HepG2 (cell line): Measurements from ENCODE around the gene UNC5B. TPM values are rescaled to one million over a fixed set of nuclear protein-coding genes. Genes with fewer than 3 reads are reported as not detected.
A peak's percentile ranks its signal among the peaks of the same experiment; 100 is the strongest.

Experiments
- ATAC-seq: fragments of 200-7000 bp; cut with Tn5 transposase; 3 replicates; pipeline ENCODE4 v1.9.1; 2020; ENCODE audit warnings: mild to moderate bottlenecking, moderate library complexity
- BruUV-seq: library from RNA; stranded (reverse); fragments of 400-500 nt; replicated peaks from 2 replicates; lab custom pipeline; 2021; lab: Mats Ljungman, UMichigan
- CTCF ChIA-PET: fragments of 300-600 bp; formaldehyde crosslinking; extraction: SDS; loops from one replicate; lab custom pipeline; 2021; ENCODE audit warnings: low total read pairs, inconsistent platforms, low intra/inter-chr PET ratio; lab: Yijun Ruan, JAX
- POLR2A ChIA-PET: fragments of 350-600 bp; sonication (Branson Sonifier 250); formaldehyde crosslinking; loops from one replicate; lab custom pipeline; 2020; ENCODE audit warnings: antibody characterized with exemption, inconsistent platforms; lab: Yijun Ruan, JAX
- DNase-seq: peaks from one replicate; pipeline ENCODE4 v3.0.0-alpha.2; 2015; ENCODE audit warnings: low spot score
- FAIRE-seq: peaks from 3 replicates; lab custom pipeline; 2011; peaks lifted over from hg19 to GRCh38; lab: Jason Lieb, UNC
- H2AFZ ChIP-seq: one replicate; pipeline ENCODE4 v1.6.1; 2011; ENCODE audit warnings: low read length, inconsistent platforms
- H3K27ac ChIP-seq: fragments of 300-600 bp; 3 replicates; pipeline ENCODE4 v1.8.0; 2011; ENCODE audit warnings: mixed run types, mild to moderate bottlenecking, mixed read lengths, low read length, inconsistent platforms; ENCODE audit not compliant: insufficient read depth; ENCODE audit errors: extremely low read length
- H3K27me3 ChIP-seq, 2 experiments: fragments of 200-600 bp in 1 of 2; 2 replicates in 1 of 2; 3 replicates in 1 of 2; pipeline versions ENCODE4 v1.6.0 to v1.8.0; 2011; ENCODE audit warnings: low read length in 2 of 2, mild to moderate bottlenecking in 2 of 2, moderate library complexity in 2 of 2, inconsistent platforms in 1 of 2; ENCODE audit not compliant: insufficient read depth in 2 of 2, control insufficient read depth in 1 of 2
- H3K36me3 ChIP-seq, 2 experiments: fragments of 200-600 bp in 1 of 2; replicated peaks in 1 of 2; 2 replicates in 1 of 2; 3 replicates in 1 of 2; pipeline versions ENCODE4 v1.5.1 to v1.8.0; 2011; ENCODE audit warnings: low read length in 2 of 2, inconsistent platforms in 1 of 2; ENCODE audit not compliant: insufficient read depth in 2 of 2, control insufficient read depth in 1 of 2
- H3K4me1 ChIP-seq: 2 replicates; pipeline ENCODE4 v1.5.1; 2012; ENCODE audit warnings: low read length, inconsistent platforms; ENCODE audit not compliant: insufficient read depth
- H3K4me2 ChIP-seq: 2 replicates; pipeline ENCODE4 v1.6.0; 2011; ENCODE audit warnings: low read depth, low read length, inconsistent platforms
- H3K4me3 ChIP-seq, 3 experiments: fragments of 200-600 bp in 1 of 3; sonication (generic), shearing (Covaris generic) in 1 of 3; replicated peaks in 1 of 3; 2 replicates each; pipeline ENCODE4 v1.5.1; 2011 to 2016; ENCODE audit warnings: low read length in 3 of 3, inconsistent platforms in 2 of 3, low read depth in 2 of 3, mild to moderate bottlenecking in 2 of 3, control low read depth in 1 of 3, mixed read lengths in 1 of 3; ENCODE audit not compliant: insufficient read depth in 1 of 3
- H3K79me2 ChIP-seq: one replicate; pipeline ENCODE4 v1.6.1; 2011; ENCODE audit warnings: low read length, inconsistent platforms; ENCODE audit not compliant: insufficient read depth
- H3K9ac ChIP-seq: 2 replicates; pipeline ENCODE4 v1.6.0; 2011; ENCODE audit warnings: mild to moderate bottlenecking, low read depth, low read length, inconsistent platforms; ENCODE audit not compliant: insufficient read depth
- H3K9me3 ChIP-seq: 2 replicates; pipeline ENCODE4 v1.5.1; 2012; ENCODE audit warnings: mild to moderate bottlenecking, low read length
- H4K20me1 ChIP-seq: 2 replicates; pipeline ENCODE4 v1.6.0; 2011; ENCODE audit warnings: inconsistent platforms, mild to moderate bottlenecking, low read length, moderate library complexity; ENCODE audit not compliant: insufficient read depth
- BCL6 ChIP-seq: IDR thresholded peaks from 2 replicates; pipeline ENCODE4 v1.6.1; 2016; ENCODE audit warnings: missing genetic modification reagents, missing compliant biosample characterization
- CREB1 ChIP-seq, 2 experiments: fragments of 450-650 bp in 1 of 2; IDR thresholded peaks; 2 replicates each; pipeline ENCODE4 v1.6.1; 2016 to 2017; ENCODE audit warnings: control low read depth in 1 of 2, mild to moderate bottlenecking in 1 of 2, missing compliant biosample characterization in 1 of 2, missing genetic modification characterization in 1 of 2
- CREM ChIP-seq, 2 experiments: sonication (generic) in 1 of 2; formaldehyde crosslinking in 1 of 2; IDR thresholded peaks; 2 replicates each; pipeline versions ENCODE4 v1.4.0 to v1.6.1; 2016 to 2020; ENCODE audit warnings: antibody characterized with exemption in 1 of 2, mild to moderate bottlenecking in 1 of 2, missing genetic modification reagents in 1 of 2
- FOSL2 ChIP-seq: sonication (generic); formaldehyde crosslinking; IDR thresholded peaks from 2 replicates; pipeline ENCODE4 v1.4.0; 2020; ENCODE audit warnings: missing genetic modification reagents
- FOXJ3 ChIP-seq: sonication (generic); formaldehyde crosslinking; IDR thresholded peaks from 2 replicates; pipeline ENCODE4 v1.4.0; 2020; ENCODE audit warnings: missing genetic modification reagents, mild to moderate bottlenecking, borderline replicate concordance
- HDAC2 ChIP-seq: sonication (generic); formaldehyde crosslinking; IDR thresholded peaks from 2 replicates; pipeline ENCODE4 v1.4.0; 2020; ENCODE audit warnings: missing genetic modification reagents
- MED13 ChIP-seq: sonication (generic); formaldehyde crosslinking; IDR thresholded peaks from 2 replicates; pipeline ENCODE4 v1.5.0; 2020; ENCODE audit warnings: missing genetic modification reagents
- MXD4 ChIP-seq: IDR thresholded peaks from 2 replicates; pipeline ENCODE4 v1.6.1; 2016; ENCODE audit warnings: mild to moderate bottlenecking, missing biosample characterization, missing genetic modification reagents
- MYNN ChIP-seq: sonication (generic); formaldehyde crosslinking; IDR thresholded peaks from 2 replicates; pipeline ENCODE4 v1.4.0; 2020; ENCODE audit warnings: mild to moderate bottlenecking, low read depth, missing genetic modification reagents
- NR2F6 ChIP-seq, 2 experiments: IDR thresholded peaks; 2 replicates each; pipeline ENCODE4 v1.6.1; 2016; ENCODE audit warnings: antibody characterized with exemption in 1 of 2, mild to moderate bottlenecking in 1 of 2
- REXO4 ChIP-seq: sonication (generic); formaldehyde crosslinking; IDR thresholded peaks from 2 replicates; pipeline ENCODE4 v1.8.0; 2022; ENCODE audit warnings: missing genetic modification reagents, mild to moderate bottlenecking, borderline replicate concordance
- SIN3A ChIP-seq: IDR thresholded peaks from 2 replicates; pipeline ENCODE4 v1.6.1; 2011; ENCODE audit warnings: low read depth, mild to moderate bottlenecking, control low read depth, low read length, borderline replicate concordance
- TBX2 ChIP-seq: sonication (generic); formaldehyde crosslinking; IDR thresholded peaks from 2 replicates; pipeline ENCODE4 v1.5.0; 2020; ENCODE audit warnings: missing genetic modification reagents, mild to moderate bottlenecking, borderline replicate concordance
- TFDP2 ChIP-seq: sonication (generic); formaldehyde crosslinking; IDR thresholded peaks from 2 replicates; pipeline ENCODE4 v1.4.0; 2020; ENCODE audit warnings: missing genetic modification reagents
- ZBTB26 ChIP-seq: IDR thresholded peaks from 2 replicates; pipeline ENCODE4 v1.6.1; 2016; ENCODE audit warnings: missing compliant biosample characterization, missing genetic modification reagents, borderline replicate concordance
- ZNF678 ChIP-seq: sonication (generic); formaldehyde crosslinking; IDR thresholded peaks from 2 replicates; pipeline ENCODE4 v1.4.0; 2020; ENCODE audit warnings: mild to moderate bottlenecking, missing genetic modification reagents
- ZNF770 ChIP-seq: sonication (generic); formaldehyde crosslinking; IDR thresholded peaks from 2 replicates; pipeline ENCODE4 v1.5.0; 2020; ENCODE audit warnings: mild to moderate bottlenecking, missing genetic modification reagents
- WGBS: methylation state at CpG from one replicate; pipeline ENCODE4 v1.1.6; 2017; ENCODE audit warnings: low lambda C conversion rate; 5-methylcytosine and 5-hydroxymethylcytosine counted together
- in situ Hi-C: cut with HindIII; loops from 2 replicates; pipeline ENCODE4 v1.10.0; 2017; ENCODE audit warnings: low pct_unique_long_range_greater_than_20kb; ENCODE audit not compliant: extremely low pct_ligation_motif_present
- intact Hi-C: fragments of 100-400 bp; cut with micrococcal nuclease; formaldehyde crosslinking; loops from one replicate; pipeline ENCODE4 v1.10.0; 2022; ENCODE audit not compliant: unreplicated experiment
- polyA plus RNA-seq, 8 experiments: library from polyadenylated mRNA; depleted of rRNA in 3 of 8; stranded (reverse) in 7 of 8; unstranded in 1 of 8; fragments of >200 nt; fragmentation: Illumina TruSeq in 4 of 8; extraction: Trizol in 4 of 8; gene quantifications; 2 replicates each; pipeline versions ENCODE4 v1.2.1 to v1.2.3, GENCODE V29; 2011 to 2016; ENCODE audit warnings: low read depth in 4 of 8, missing spikeins in 1 of 8, mixed read lengths in 1 of 8; ENCODE audit not compliant: insufficient read depth in 1 of 8
- total RNA-seq, 5 experiments: library from RNA; depleted of rRNA; stranded (reverse); fragments of >200 nt; fragmentation: Illumina TruSeq; extraction: Trizol; gene quantifications; 2 replicates each; pipeline ENCODE4 v1.2.3, GENCODE V29; 2016; ENCODE audit warnings: low read depth in 1 of 5

The UNC5B gene
- total and polyA plus RNA-seq, 2 of the 13 experiments (the other 11 are each of a cell fraction or from before 2014, with no cell fraction given), result 0.07 TPM

- TF ChIP-seq ZNF770 (CRISPR knock-in tag), result peak; percentile 47; the same call in 1 of the 2 replicates
- no peak for TF ChIP-seq SIN3A
- TF ChIP-seq, all 625 proteins: peak for 5
Observed at GRCh38 chr10:71342573-71343391, 130.4 kb downstream of the UNC5B start (continued).

- ATAC-seq (peak; percentile 7; the same call in 2 of the 3 replicates), DNase-seq (peak; percentile 74), FAIRE-seq (no peak)
- Histone ChIP-seq H3K4me1 (peaks cover 100% of the 10 kb centered on the region), H3K9me3 (no peaks in the 10 kb centered on the region), H3K4me2 (peak overlapping the region; percentile 18; the same call in 1 of the 2 replicates), H3K9ac (0 out of 2 replicates have a peak overlapping the region, but pooled peaks have one; percentile 13), H2AFZ (no peak overlapping the region), H3K4me3 (no peak overlapping the region), H3K79me2 (peaks cover 4% of the 10 kb centered on the region), H4K20me1 (no peaks in the 10 kb centered on the region), H3K27me3 (no peaks in the 10 kb centered on the region), H3K27ac (peak overlapping the region; percentile 92), H3K36me3 (peaks cover 0 to 8% of the 10 kb centered on the region in 2 experiments; a peak in 3 of 5 replicates)
- WGBS, result 66% methylated on average over 5 of the region's 5 CpGs
- intact Hi-C loops (no loop called here), in situ Hi-C loops (loop anchor here (25.0 kb wide), 1 partner anchor 694 kb away; no protein-coding TSS in a partner anchor)
- POLR2A ChIA-PET, result interaction anchor here (0.6 to 16.7 kb wide), 5 partner anchors 10 to 1212 kb away, joined by 3 to 210 read pairs (median 14); partner anchors contain the start of gene SLC29A3
- CTCF ChIA-PET, result no interaction called here
- BruUV-seq, result no TSS peak
- TF ChIP-seq CREM (IDR thresholded peaks at IDR 0.05), result peak; percentile 44; the same call in 1 of the 2 replicates
- TF ChIP-seq CREM (CRISPR knock-in tag; IDR thresholded peaks at IDR 0.05), result no peak
- TF ChIP-seq MXD4 (CRISPR knock-in tag), result no peak
- 0 out of 2 replicates have a peak, but pooled peaks have one; percentile 38 for TF ChIP-seq FOSL2 (CRISPR knock-in tag)
- TF ChIP-seq TBX2 (CRISPR knock-in tag), result peak; percentile 92
- peak; percentile 50; the same call in 1 of the 2 replicates for TF ChIP-seq ZBTB26 (CRISPR knock-in tag)
- peak; percentile 12; the same call in 1 of the 2 replicates for TF ChIP-seq HDAC2 (CRISPR knock-in tag)
- TF ChIP-seq MED13 (CRISPR knock-in tag), result no peak
- TF ChIP-seq REXO4 (CRISPR knock-in tag), result no peak
- no peak for TF ChIP-seq FOXJ3 (CRISPR knock-in tag)
- no peak for TF ChIP-seq CREB1 (IDR thresholded peaks at IDR 0.05)
- TF ChIP-seq CREB1 (CRISPR knock-in tag; IDR thresholded peaks at IDR 0.05), result peak; percentile 48; the same call in 1 of the 2 replicates
- no peak for TF ChIP-seq TFDP2 (CRISPR knock-in tag)
- peak; percentile 87 for TF ChIP-seq NR2F6 (IDR thresholded peaks at IDR 0.05)
- TF ChIP-seq NR2F6 (CRISPR knock-in tag; IDR thresholded peaks at IDR 0.05), result peak; percentile 45; the same call in 1 of the 2 replicates
- peak; percentile 86 for TF ChIP-seq BCL6 (CRISPR knock-in tag)
- TF ChIP-seq ZNF678 (CRISPR knock-in tag), result no peak
- TF ChIP-seq MYNN, result no peak
Observed at GRCh38 chr10:71343392-71343773, 131.0 kb downstream of the UNC5B start.
